Measurements from ENCODE around the gene NAB2. TPM values are rescaled to one million over a fixed set of nuclear protein-coding genes. Genes with fewer than 3 reads are reported as not detected.

NAB2 gene
- total RNA-seq, 1 donor from 2014 or later, result 74.7 TPM

GRCh38 chr12:57141249-57141648, 52.3 kb downstream of the NAB2 start:
- Mint-ChIP-seq H3K4me1 (ENCODE audit: low read depth) (peaks cover 2% of the 10 kb centered on the region), H3K27me3 (ENCODE audit: low read depth) (peaks cover 2% of the 10 kb centered on the region), H3K27ac (no peak overlapping the region), H3K36me3 (ENCODE audit: low read depth) (no peaks in the 10 kb centered on the region), H3K9me3 (no peaks in the 10 kb centered on the region), H3K4me3 (ENCODE audit: low read depth) (no peak overlapping the region)
- intact Hi-C loops (cut with micrococcal nuclease), result no loop called here
- no peak for DNase-seq (ENCODE audit: low spot score)

- H3K36me3 Mint-ChIP-seq (ENCODE audit: low read depth), result no peaks in the 10 kb centered on the region
Measured at GRCh38 chr12:57142121-57142520, 53.2 kb downstream of the NAB2 start.

GRCh38 chr12:57142727-57143126, 53.8 kb downstream of the NAB2 start:
- H3K9me3 Mint-ChIP-seq, result no peaks in the 10 kb centered on the region
- H3K36me3 Mint-ChIP-seq (ENCODE audit: low read depth), result no peaks in the 10 kb centered on the region
- intact Hi-C loops (cut with micrococcal nuclease), result no loop called here
- DNase-seq (ENCODE audit: low spot score), result no peak
- H3K27ac Mint-ChIP-seq, result no peak overlapping the region
- H3K4me3 Mint-ChIP-seq (ENCODE audit: low read depth), result no peak overlapping the region
- peaks cover 2% of the 10 kb centered on the region for H3K27me3 Mint-ChIP-seq (ENCODE audit: low read depth)
- peaks cover 2% of the 10 kb centered on the region for H3K4me1 Mint-ChIP-seq (ENCODE audit: low read depth)

More at GRCh38 chr12:57142121-57142520, 53.2 kb downstream of the NAB2 start:
- Mint-ChIP-seq H3K27me3 (ENCODE audit: low read depth) (peaks cover 2% of the 10 kb centered on the region), H3K27ac (no peak overlapping the region), H3K9me3 (no peaks in the 10 kb centered on the region), H3K4me3 (ENCODE audit: low read depth) (no peak overlapping the region), H3K4me1 (ENCODE audit: low read depth) (peaks cover 2% of the 10 kb centered on the region)
- no peak for DNase-seq (ENCODE audit: low spot score)
- intact Hi-C loops (cut with micrococcal nuclease), result no loop called here

- no peak overlapping the region for H3K4me3 Mint-ChIP-seq (ENCODE audit: low read depth)
- H3K36me3 Mint-ChIP-seq (ENCODE audit: low read depth), result no peaks in the 10 kb centered on the region
- no peak overlapping the region for H3K27ac Mint-ChIP-seq
- peaks cover 2% of the 10 kb centered on the region for H3K27me3 Mint-ChIP-seq (ENCODE audit: low read depth)
- peaks cover 2% of the 10 kb centered on the region for H3K4me1 Mint-ChIP-seq (ENCODE audit: low read depth)
- H3K9me3 Mint-ChIP-seq, result no peaks in the 10 kb centered on the region
- intact Hi-C loops (cut with micrococcal nuclease), result no loop called here
- no peak for DNase-seq (ENCODE audit: low spot score)
Measured at GRCh38 chr12:57143454-57143853, 54.5 kb downstream of the NAB2 start.

Other genes starting within 250 kb of the NAB2 start
- gene SDR9C7, start 154.7 kb upstream of the NAB2 start, total RNA-seq, result not detected in 2 replicates
- 0.30 and 0.41 TPM in 2 replicates for gene RDH16, start 131.5 kb upstream of the NAB2 start, total RNA-seq
- gene ZBTB39, start 82.6 kb upstream of the NAB2 start, total RNA-seq, result 10.5 and 10.6 TPM in 2 replicates
- not detected in 2 replicates for gene TAC3, start 72.6 kb upstream of the NAB2 start, total RNA-seq
- gene MYO1A, start 39.0 kb upstream of the NAB2 start, total RNA-seq, result 2.4 and 4.2 TPM in 2 replicates
- 79.8 and 86.7 TPM in 2 replicates for gene NEMP1, start 10.3 kb upstream of the NAB2 start, total RNA-seq
- 333 and 341 TPM in 2 replicates for gene STAT6, start 22.2 kb downstream of the NAB2 start, total RNA-seq
- 1.8 and 2.1 TPM in 2 replicates for gene LRP1, start 39.4 kb downstream of the NAB2 start, total RNA-seq
- not detected in 2 replicates for gene LRP1-AS, start 58.5 kb downstream of the NAB2 start, total RNA-seq
- 0.82 and 0.90 TPM in 2 replicates for gene NXPH4, start 127.7 kb downstream of the NAB2 start, total RNA-seq
- gene SHMT2, start 140.6 kb downstream of the NAB2 start, total RNA-seq, result 295 and 307 TPM in 2 replicates
- gene STAC3, start 162.1 kb downstream of the NAB2 start, total RNA-seq, result 5.6 and 6.1 TPM in 2 replicates